HS-5 (cell line): ENCODE results near the gene GPATCH3.
"Not testable (repeated sequence)": the region's sequence is repeated elsewhere in the genome, so short reads cannot be mapped to it uniquely, and the experiment has no call there.

ENCODE experiments used
- DNase-seq: peaks from one replicate; pipeline ENCODE4 v3.0.0-alpha.2; 2012; ENCODE audit warnings: low read depth

GPATCH3 gene

DNA sequence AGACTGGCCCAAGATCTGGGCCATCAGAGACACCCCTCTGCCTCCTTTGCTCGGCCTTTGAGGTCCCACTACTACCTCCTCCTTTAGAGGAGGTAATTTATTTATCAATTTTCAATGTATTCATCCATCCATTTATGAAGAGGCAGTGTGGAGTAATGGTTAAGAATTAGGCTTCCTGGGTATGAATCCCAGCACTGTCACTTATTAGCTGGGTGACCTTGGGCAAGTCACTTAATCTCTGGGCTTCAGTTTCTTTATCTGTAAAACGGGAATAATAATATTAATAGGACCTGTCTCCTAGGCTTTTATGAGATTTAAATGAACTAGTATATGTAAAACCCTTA is 11.9 kb upstream of the GPATCH3 start:
- no peak for DNase-seq

DNA sequence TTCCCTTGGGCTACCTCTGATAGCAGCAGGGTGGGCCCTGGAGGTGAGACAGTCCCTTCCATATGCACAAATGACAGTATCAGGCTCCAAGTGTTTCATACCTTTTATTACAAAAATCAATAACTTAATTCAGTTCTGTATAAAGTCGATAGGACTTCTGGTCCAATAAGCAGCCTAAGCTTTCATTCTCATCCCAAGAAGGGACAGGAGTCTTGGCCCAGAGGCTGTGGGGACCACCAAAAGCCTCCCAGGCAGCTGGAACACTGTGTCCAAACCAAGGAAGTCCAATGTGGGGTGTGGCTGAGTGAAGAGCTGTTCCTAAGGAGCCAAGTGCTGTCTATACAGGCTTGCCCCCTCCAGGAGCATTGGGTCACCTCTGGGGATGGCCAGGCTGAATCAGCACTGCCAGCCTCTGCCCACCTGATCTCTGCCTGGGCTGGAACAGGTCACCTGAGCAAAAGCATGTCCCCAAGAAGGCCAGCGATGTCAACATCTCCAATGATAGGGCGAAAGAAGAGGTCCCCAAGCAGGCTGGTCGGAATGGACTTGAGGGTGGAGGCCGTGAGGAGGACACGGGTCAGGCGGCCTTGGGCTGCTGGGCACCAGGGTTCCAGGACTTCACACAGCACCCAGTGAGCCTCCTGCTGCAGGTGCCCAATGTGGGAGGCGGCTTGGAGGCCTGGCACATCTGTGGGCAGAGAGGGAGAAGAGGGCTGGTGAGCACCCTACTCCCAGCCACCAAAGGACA is 11.3 kb upstream of the GPATCH3 start:
- DNase-seq, result no peak

DNA sequence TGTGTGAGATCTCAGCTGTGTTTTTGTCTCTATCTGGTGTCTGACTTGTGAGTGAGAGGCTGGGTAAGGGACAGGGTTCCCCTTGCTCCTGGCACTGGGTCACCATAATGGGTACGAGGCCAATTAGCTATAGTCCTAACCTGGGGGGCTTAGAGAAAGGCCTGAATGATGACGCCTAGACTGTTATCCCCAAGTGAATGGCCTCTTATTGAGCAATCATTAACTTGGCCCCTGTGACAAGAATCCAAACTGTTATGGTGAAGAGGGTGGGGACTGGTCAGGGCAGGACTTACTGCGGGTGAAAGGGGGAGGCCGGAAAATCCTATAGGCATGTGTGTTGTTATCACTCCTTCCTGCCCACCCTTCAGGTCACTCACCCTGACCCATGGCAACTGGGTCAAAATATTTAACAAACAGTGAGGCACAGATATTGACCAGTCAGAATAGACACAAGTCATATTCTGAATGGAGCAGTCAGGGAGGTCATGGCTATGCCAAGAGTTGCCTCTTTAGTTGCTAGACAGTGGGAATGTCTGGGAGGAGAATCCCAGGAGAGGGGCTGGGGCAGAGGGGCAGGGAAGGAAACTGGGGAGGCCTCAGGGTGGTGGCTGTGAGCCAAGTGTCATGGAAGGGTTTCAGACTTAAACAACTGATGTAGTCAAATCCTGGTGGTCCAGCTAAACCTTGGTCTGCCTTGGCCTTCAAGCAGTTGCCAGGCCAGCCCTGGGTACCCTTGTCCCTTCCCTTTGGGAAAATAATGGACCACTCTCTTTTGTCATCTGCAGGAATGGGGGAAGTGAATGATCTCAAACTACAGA is 10.3 kb upstream of the GPATCH3 start:
- DNase-seq, result no peak

DNA sequence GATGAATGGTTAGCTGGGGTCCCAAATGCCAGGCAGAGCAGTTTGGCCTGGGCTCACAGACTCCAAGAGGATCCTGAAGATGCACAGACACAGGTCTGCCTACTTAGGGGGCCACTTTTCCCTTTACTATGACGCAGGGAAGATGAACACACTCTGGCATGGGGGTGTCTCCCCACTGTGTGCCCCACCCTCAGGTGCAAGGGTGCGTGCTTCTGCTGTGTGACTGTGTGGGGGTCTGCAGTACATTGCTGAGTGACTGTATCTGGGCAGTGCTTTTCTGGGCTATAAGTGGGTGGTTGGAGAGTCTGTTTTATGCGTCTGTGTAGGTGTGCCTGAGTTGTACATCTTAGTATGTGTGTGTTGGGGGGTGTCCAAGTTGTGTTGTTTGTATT is 9.7 kb upstream of the GPATCH3 start:
- no peak for DNase-seq

DNA sequence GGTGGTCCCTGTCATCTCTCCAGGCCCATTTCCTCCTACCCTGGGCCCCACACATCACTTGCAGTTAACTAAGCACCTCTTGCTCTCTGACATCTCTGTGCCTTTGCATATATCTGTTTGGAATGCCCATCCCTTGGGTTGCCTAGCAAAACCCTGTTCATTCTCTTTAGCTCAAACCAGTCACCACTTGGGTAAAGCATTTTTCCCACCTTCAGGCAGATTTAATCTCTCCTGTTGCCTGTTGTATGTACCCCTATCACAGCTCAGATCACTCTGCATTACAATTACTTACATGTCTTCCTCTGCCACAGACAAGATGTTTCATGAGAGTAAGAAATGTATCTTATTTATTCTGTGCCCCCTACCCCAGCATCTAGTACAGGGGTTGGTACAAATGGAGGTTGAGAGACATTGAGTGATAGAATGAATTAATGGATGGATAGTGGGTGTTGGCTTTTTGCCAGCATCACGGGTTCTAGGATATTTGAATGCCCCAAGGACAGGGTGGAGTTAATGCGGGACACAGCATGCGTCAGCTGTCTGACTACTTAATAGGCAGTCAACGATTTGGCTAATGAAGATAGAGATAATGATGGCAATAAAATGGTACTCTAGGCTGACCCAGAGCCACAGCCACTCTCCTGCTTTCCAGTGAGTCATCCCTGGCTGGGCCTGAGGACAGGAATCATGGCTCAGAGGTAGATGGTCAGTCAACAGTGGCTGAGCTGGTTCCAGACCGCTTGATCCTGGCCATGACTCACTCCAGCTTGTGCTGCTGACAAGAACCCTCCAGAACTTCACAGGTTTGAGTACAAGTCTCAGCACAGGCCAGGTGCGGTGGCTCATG is 7.0 kb upstream of the GPATCH3 start:
- DNase-seq, result peak; percentile 61

DNA sequence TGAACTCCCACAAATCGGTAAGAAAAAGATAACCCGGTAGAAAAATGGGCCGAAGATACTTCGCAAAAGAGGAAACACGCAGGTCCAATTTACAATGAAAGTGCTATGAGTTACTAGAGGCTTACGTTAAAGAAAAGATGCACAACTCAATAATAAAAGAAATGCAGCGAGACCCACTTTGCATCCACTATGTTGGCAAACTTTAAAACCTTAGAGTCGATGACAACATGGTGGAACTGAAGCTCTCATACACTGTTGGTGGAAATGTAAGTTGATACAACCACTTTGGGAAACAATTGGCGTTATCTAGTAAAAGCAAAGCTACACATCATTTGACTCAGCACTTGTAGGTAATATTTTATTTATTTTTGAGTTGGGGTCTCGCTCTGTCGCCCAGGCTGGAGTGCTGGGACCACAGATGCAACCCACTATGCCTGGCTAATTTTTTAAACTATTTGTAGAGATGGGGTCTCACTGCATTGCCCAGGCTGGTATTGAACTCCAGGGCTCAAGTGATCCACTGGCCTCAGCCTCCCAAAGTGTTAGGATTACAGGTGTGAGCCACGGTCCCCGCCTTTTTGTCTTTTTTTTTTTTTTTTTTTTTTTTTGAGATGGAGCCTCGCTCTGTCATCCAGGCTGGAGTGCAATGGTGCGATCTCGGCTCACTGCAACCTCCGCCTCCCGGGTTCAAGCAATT is 696 bp upstream of the GPATCH3 start:
- DNase-seq, result no peak

DNA sequence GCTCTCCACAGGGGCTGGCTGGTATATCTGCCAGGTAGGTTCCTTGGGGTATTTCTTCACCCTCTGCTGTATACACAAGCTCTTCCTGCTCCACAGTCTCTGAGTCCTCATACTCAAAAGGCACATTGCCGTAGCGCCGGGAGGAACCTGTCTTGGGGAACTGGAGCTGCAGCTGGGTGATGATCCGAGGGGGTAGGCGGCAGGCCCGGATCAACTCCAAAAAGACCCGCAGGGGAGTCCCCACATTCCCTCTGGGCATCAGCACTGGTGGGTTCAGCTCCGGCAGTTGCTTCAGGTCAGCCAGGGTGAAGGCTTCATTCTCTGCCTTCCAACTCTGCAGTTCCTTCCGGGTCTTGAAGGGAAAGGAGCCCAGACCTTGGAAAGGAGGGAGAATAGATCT is 2.9 kb downstream of the GPATCH3 start:
- DNase-seq, result no peak

DNA sequence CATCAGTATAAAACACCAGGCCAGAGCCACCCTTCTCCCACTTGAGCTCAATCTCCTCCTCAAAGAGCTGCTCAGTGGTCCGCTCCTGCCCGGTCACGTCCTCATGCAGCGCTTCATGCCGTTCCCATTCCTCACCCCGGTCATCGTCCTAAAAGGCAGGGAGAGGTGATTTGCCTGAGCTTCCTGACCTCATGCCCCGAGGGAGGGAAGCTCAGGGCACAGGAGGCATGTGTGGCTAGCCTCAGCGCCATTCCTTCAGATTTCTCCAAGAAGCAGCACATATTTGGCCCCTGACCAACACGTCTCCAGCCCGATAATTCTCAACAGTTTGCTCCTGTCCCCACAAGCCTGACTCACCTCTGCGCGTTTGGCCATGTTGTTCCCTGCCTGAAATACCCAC is 6.0 kb downstream of the GPATCH3 start:
- DNase-seq, result no peak

DNA sequence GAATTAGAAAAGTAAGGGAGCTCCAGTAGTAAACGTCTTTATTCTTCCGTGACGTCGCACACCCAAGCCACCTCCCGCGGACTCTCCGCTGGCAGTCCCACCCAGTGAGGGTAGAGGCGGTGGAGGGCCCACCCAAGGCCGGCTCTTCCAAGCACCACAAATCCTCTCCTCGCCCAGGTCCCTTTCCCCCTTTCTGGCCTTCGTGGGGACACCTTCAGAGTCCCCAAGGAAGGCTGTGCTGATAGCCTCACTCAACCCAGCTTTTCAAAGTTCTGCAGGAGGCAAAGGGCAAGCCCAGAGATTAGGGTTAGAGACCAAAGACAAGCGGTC is 9.8 kb downstream of the GPATCH3 start:
- no peak for DNase-seq

DNA sequence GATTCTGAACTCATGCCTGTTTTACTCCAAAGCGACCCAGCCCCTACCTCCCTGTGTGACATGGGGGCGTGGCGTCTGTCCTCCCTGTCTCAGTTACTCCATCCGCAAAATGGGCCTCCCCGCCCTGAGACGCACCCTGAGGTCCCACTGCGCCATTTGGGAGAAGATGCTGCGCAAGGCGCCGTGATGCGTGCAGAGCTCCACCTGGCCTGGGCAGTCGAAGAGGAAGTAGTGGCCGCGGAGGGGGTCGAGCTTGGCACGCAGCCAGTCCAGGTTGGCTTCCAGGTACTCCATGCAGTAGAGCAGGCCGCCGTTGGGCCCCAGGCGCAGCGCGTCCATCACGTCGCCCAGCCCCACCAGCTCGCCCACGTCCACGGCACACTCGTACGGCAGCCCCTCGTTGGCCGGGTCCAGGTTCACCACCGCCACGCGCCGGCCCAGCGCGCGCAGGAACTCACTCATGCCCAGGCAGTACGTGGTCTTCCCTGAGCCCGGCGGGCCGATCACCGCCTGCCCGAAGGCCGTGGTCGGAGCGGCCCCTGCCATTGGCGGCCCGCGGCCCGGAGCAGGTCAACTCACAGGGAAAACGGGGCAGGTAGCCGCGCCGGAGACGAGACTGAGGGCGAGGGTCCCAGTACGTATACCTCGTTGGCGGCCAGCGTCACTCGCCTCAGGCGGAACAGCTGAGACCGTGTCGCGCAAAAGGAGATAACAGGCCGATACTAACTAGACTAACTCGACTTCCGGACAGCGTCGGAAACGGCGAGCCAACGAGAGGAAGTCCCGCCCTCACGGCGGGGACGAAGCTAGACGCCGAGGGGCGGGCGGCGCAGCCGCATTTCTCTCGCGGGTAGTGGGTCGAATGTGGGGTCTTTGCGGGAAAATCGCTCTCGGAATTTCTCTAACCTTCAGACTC is 10.5 kb downstream of the GPATCH3 start, which contains the start of gene GPN2:
Gene GPN2 (minus strand): TSS at position 733 of the 916 bp plus-strand sequence. CDS start 187 bp downstream, at position 546.
- peak; percentile 36 for DNase-seq

DNA sequence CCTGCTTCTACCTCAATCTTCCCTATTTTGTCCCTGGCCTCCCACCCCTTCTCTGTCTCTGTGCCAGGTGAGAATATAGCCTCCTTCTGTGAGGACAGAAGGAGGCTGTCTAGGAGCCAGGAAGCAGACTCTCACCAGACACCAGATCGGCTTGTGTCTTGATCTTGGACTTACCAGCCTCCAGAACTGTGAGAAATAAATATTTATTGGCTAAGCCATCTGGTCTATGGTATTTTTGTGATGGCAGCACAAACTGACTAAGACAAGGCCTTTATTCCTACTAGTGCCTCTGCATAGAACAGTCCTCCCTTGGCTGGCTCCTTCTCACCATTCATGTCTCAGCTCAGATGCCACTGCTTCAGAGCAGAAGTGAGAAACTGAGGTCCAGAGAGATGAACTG is 12.0 kb downstream of the GPATCH3 start:
- DNase-seq, result no peak

DNA sequence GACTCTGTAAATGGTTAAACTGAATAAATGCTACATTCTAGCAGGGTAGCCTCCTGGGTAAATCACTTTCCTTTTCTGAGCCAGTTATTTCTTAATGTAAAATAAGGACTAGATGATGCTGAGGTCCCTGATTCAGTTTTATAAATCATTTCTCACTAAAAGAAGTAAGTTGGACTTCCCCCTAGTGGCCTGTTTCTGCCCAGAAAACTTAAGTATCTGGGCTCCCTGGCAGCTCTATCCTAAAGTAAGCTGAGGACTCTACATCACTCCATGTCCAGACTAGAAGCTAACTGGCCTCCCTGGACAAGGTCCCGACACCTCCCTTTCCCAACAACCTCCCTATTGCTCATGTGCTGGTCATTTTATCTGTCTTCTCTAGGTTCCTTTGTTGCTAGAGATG is 13.1 kb downstream of the GPATCH3 start:
- no peak for DNase-seq

DNA sequence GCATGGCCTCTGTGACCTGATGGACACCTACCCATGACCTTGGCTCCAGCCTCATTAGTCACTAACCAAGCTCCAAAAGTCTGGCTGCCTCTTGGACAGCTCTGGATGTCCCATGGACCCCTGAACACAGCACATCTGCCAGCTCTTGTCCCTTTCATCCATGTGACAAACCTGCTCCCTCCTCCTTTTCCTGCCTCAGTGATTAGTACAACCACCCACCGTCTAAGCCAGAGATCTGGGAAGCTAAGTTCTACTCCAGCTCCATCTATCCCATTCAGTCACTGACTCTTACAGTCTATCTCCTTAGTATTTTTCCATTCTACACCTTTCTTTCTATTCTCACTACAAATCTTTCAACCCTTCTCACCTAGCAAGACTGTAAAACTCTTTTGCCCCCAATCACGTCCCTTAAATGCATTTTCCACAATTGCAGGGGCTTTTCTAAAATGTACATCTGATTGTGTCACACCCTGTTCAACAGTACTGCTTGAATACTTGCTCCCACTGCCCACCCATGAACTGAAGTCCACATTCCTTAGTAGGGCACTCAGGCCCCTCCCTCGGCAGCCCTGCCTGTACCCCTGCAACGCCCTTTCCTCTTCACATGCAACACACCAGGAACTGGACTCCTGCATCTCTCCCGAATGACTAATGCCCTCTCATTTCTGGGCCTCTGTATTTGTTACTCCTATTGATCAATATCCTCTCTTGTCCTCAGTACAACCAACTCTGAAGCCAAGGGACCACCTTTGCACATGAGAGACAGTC is 17.4 kb downstream of the GPATCH3 start:
- DNase-seq, result no peak

DNA sequence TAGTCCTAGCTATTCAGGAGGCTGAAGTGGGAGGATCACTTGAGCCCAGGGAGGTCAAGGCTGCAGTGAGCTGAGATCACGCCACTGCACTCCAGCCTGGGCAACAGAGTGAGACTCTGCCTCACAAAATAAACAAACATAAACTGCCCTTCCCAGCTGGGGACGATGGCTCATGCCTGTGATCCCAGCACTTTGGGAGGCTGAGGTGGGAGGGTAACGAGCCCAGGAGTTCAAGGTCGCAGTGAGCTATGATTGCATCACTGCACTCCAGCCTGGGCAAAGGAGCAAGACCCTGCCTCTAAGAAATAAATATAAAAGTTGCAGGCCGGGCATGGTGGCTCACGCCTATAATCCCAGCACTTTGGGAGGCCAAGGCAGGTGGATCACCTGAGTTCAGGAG is 18.7 kb downstream of the GPATCH3 start:
- DNase-seq, result not testable (repeated sequence)

DNA sequence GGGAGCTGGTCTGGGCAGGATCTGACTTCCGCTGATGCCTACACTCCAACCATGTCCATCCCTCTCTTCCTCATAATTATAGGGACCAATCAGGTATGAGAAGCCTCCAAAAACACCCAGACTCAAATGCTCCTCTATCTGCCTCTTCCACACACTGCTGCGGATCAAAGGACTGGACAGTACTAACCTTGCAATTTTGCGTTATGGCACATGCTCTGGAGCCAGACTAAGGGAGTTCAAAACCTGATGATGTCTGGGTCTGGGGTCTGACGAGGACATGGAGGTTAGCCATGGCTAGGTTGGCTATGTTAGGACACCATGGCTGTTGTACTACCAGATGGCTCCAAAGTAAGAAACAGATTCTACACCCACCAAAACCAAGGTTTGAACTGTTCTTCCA is 20.5 kb downstream of the GPATCH3 start:
- DNase-seq, result no peak

DNA sequence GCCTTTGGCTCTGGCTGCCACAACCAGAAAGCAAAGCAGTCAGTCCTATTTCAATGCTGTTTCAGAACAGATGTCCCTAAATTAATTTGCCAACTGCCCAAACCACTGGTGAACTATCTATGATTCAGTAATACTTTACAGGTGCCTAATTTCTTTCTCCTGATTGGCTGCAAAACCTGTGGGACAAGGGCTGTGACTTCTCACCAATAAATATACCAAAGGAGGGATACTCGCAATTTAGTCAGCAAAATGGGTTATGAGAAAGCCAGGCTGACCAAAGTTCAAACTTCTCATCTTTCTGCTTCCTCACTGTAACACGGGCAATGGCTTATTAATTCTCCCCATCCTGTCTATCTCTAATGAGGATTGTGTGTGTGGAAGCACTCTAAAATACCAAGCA is 22.9 kb downstream of the GPATCH3 start:
- no peak for DNase-seq

DNA sequence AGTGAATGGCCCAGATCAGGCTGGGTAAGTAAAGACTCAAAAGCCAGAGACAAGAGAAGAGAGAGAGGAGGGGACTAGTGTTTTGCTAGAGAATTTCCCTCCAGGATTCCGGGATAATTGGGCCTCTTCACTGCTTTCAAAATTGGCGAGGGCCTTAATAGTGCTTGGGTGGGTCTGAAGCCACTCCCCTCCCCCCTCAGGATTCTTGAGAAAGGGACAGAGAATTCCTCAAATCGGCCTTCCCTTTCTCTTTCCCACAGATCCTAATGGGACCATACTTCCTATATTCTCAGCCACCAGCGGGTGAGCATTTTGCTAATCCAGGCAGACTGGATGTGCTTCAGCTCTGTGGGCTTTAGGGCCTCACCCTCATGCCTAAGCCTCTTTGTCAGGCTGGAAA is 25.4 kb downstream of the GPATCH3 start:
- no peak for DNase-seq

DNA sequence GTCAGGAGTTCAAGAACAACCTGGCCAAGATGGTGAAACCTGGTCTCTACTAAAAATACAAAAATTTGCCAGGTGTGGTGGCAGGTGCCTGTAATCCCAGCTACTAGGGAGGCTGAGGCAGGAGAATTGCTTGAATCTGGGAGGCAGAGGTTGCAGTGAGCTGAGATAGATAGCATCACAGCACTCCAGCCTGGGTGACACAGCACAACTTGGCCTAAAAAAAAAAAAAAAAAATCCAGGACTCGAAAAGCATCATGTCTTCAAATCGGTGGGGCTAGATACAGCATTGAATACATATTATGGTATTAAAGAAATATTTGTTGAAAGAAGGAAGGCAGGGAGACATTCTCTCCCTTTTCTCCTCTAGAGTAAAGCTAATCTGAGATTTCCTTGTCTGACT is 27.2 kb downstream of the GPATCH3 start:
- not testable (repeated sequence) for DNase-seq

DNA sequence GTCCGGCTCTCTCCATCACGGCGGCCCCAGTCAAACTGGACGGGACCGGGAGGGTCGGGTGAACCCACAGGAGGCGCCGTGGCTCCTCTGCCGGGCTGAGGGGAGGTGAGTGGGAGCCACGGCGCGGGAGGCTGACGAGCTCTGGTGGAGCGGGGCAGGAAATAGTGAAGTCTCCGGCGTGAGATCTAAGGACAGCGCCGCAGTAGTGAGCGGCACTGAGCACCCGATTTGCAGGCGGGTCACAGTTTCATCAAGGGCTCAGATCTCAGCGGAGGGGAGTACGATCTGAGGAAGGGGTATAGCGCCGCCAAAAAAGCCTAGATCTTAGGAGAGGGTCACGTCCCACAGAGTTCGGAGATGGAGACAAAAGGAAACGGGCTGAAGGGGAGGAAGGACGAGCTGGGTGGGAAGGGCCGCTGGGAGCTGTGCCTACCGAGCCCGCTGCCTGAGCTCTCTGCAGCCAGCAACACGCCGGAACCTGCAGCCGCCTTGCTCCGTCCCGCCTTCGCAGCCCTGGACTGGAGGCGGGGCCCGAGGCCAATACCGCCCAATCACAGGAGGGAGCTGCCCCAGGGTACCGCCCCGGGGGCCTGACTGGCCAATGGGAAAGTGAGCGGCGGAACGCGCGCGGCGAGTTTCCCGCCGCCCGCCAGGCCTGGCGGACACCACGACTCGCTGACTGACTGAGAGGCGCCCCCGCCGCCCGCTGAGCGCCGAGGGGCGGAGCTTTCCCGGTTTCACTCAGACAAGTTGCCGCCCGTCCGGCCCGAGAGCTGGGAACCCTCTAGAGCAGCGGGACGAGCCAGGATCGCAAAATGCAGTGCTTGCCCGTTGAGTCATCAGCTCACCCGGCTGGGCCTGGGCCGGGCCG is 35.4 kb downstream of the GPATCH3 start:
- peak; percentile 90 for DNase-seq
